Testis (tissue), 3 donors: ENCODE results near the gene MADCAM1. TPM values are rescaled to one million over a fixed set of nuclear protein-coding genes. Genes with fewer than 3 reads are reported as not detected.

Experiments used
- DNase-seq: peaks from one replicate; pipeline ENCODE4 v3.0.0-alpha.2; 2019
- H3K27ac ChIP-seq, 2 donors: fragments of 200-600 bp; sonication (generic); one replicate each; pipeline ENCODE4 v1.5.1; 2019
- H3K27me3 ChIP-seq: fragments of 200-600 bp; sonication (generic); one replicate; pipeline ENCODE4 v1.5.1; 2019
- H3K36me3 ChIP-seq: fragments of 200-600 bp; sonication (generic); one replicate; pipeline ENCODE4 v1.5.1; 2017; ENCODE audit warnings: low read depth; ENCODE audit errors: missing control alignments
- H3K4me1 ChIP-seq: fragments of 200-600 bp; sonication (generic); one replicate; pipeline ENCODE4 v1.5.1; 2019
- H3K4me3 ChIP-seq, 2 donors: fragments of 200-600 bp; sonication (generic); one replicate each; pipeline ENCODE4 v1.5.1; 2017 to 2019
- H3K9me3 ChIP-seq: fragments of 200-600 bp; sonication (generic); one replicate; pipeline ENCODE4 v1.5.1; 2017
- POLR2A ChIP-seq: fragments of 450-650 bp; IDR thresholded peaks from one replicate; pipeline ENCODE4 v1.6.1; 2017; ENCODE audit warnings: antibody characterized with exemption, mild to moderate bottlenecking, moderate library complexity
- WGBS, 2 donors: methylation state at CpG; one replicate each; pipeline ENCODE4 v1.1.5; 2018; 5-methylcytosine and 5-hydroxymethylcytosine counted together
- intact Hi-C: fragments of 100-400 bp; cut with DNase I; formaldehyde crosslinking; loops from one replicate; pipeline ENCODE4 v1.15.1; 2023; ENCODE audit warnings: low total_unique reads
- polyA plus RNA-seq: library from polyadenylated mRNA; stranded (reverse); fragments of 350-450 nt; fragmentation: Illumina TruSeq; extraction: RNeasy Lipid Tissue Mini Kit (QIAGEN cat#74804); gene quantifications from one replicate; pipeline ENCODE4 v1.2.3, GENCODE V29; 2014; ENCODE audit warnings: low read depth, low replicate concordance; ENCODE audit not compliant: insufficient read depth
- total RNA-seq, 2 donors: library from RNA; depleted of rRNA; stranded (reverse); fragments of >200 nt; gene quantifications; one replicate each; pipeline ENCODE4 v1.2.3, GENCODE V29; 2016
- TF ChIP-seq, protein P1 (sequence below), 3 experiments: fragments of 450-650 bp in 2 of 3; fragments of 200-600 bp in 1 of 3; sonication (generic) in 1 of 3; IDR thresholded peaks; one replicate each; pipeline ENCODE4 v1.5.1; 2016 to 2019; ENCODE audit warnings: antibody characterized with exemption in 3 of 3, mild to moderate bottlenecking in 2 of 3, moderate library complexity in 1 of 3

MADCAM1 gene
- total and polyA plus RNA-seq, 3 donors from 2014 or later = 1.6 to 2.3 (median 2.2) TPM

GRCh38 chr19:465056-465816, 31.1 kb upstream of the MADCAM1 start:
- WGBS, 2 donors = 93 to 96% methylated on average over 3 of the region's 3 CpGs

GRCh38 chr19:467554-467953, 28.7 kb upstream of the MADCAM1 start:
- intact Hi-C loops = no loop called here
- no peaks in the 10 kb centered on the region for H3K9me3 ChIP-seq
- H3K4me1 ChIP-seq = no peaks in the 10 kb centered on the region
- no peak for DNase-seq
- TF ChIP-seq, protein P1, sequence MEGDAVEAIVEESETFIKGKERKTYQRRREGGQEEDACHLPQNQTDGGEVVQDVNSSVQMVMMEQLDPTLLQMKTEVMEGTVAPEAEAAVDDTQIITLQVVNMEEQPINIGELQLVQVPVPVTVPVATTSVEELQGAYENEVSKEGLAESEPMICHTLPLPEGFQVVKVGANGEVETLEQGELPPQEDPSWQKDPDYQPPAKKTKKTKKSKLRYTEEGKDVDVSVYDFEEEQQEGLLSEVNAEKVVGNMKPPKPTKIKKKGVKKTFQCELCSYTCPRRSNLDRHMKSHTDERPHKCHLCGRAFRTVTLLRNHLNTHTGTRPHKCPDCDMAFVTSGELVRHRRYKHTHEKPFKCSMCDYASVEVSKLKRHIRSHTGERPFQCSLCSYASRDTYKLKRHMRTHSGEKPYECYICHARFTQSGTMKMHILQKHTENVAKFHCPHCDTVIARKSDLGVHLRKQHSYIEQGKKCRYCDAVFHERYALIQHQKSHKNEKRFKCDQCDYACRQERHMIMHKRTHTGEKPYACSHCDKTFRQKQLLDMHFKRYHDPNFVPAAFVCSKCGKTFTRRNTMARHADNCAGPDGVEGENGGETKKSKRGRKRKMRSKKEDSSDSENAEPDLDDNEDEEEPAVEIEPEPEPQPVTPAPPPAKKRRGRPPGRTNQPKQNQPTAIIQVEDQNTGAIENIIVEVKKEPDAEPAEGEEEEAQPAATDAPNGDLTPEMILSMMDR (IDR thresholded peaks at IDR 0.05) = no peak
- no peak for TF ChIP-seq POLR2A
- no peaks in the 10 kb centered on the region for H3K27me3 ChIP-seq
- H3K36me3 ChIP-seq = no peaks in the 10 kb centered on the region
- H3K27ac ChIP-seq = no peak overlapping the region
- WGBS, 2 donors = 72 to 74% methylated on average over 9 to 11 of the region's 11 CpGs
- H3K4me3 ChIP-seq = no peak overlapping the region

More at GRCh38 chr19:465056-465816, 31.1 kb upstream of the MADCAM1 start:
- no peak overlapping the region for H3K4me3 ChIP-seq
- peaks cover 8% of the 10 kb centered on the region for H3K4me1 ChIP-seq
- no peak overlapping the region for H3K27ac ChIP-seq
- no peaks in the 10 kb centered on the region for H3K9me3 ChIP-seq
- no peaks in the 10 kb centered on the region for H3K36me3 ChIP-seq
- no peak for DNase-seq
- H3K27me3 ChIP-seq = no peaks in the 10 kb centered on the region
- intact Hi-C loops = no loop called here
- TF ChIP-seq, protein P1 (IDR thresholded peaks at IDR 0.05) = no peak
- no peak for TF ChIP-seq POLR2A

DNA sequence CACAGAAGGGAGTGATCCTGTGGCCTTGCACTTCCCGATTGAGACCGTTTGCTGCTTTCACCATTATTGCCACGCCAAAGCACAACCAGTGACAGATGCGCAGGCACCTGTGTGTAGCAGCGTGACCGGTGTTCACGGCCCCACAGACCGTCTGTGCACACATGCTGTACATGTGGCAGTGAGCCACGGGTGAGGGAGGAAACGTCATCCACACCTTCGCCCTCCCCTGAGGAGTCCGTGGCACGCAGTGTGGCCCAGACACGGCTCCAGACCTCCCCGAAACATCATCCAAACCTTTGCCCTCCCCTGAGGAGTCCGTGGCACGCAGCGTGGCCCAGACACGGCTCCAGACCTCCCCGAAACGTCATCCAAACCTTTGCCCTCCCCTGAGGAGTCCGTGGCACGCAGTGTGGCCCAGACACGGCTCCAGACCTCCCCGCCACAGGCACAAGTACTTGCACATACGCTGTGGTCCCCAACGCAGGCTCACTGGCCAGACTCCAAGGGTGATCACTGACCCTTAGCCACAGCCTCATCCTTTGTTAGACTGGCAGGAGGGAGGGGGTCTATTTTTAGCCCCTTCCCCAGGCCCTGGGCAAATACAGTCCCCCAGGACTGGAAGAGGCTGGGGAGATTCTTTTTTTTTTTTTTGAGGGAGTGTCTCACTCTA, 27.6 kb upstream of the MADCAM1 start:
- Histone ChIP-seq H3K9me3 (no peaks in the 10 kb centered on the region), H3K4me1 (no peaks in the 10 kb centered on the region), H3K4me3 (no peak overlapping the region), H3K36me3 (no peaks in the 10 kb centered on the region), H3K27me3 (no peaks in the 10 kb centered on the region), H3K27ac (no peak overlapping the region)
- intact Hi-C loops = no loop called here
- DNase-seq = no peak
- 66 to 76% methylated on average over 22 to 27 of the region's 27 CpGs for WGBS, 2 donors
- no peak for TF ChIP-seq POLR2A
- TF ChIP-seq, protein P1 (IDR thresholded peaks at IDR 0.05) = no peak

DNA sequence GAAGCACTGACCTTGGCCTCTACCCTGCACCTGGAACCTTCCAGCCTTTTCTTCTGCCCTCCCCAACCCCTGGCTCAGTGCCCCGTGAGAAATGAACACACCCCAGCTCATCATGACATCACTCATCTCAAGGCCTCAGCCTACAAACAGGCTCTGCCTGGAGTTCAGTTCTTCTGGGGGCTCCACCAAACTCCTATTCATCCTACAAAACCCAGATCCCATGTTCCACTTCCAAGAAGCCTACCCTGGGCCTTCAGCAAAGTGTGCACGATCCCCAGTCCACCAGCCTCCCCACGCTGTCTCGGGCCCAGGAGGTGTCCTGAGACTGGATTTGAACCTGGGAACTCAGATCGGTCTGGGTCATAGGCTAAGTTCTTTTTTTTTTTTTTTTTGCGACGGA, 26.5 kb upstream of the MADCAM1 start:
- no peak overlapping the region for H3K4me3 ChIP-seq

More for the DNA sequence above, 26.5 kb upstream of the MADCAM1 start:
- TF ChIP-seq, protein P1 (IDR thresholded peaks at IDR 0.05) = no peak
- TF ChIP-seq POLR2A = no peak
- no peak overlapping the region for H3K27ac ChIP-seq
- no peaks in the 10 kb centered on the region for H3K36me3 ChIP-seq
- intact Hi-C loops = no loop called here
- no peaks in the 10 kb centered on the region for H3K9me3 ChIP-seq
- DNase-seq = no peak
- no peaks in the 10 kb centered on the region for H3K27me3 ChIP-seq
- no peaks in the 10 kb centered on the region for H3K4me1 ChIP-seq
- 76 to 81% methylated on average over 7 of the region's 7 CpGs for WGBS, 2 donors
